Fibroblast of skin of scalp (primary cell): Measurements from ENCODE around the gene ADARB2.

ENCODE experiments used
- DNase-seq: peaks from one replicate; pipeline ENCODE4 v3.0.0-alpha.2; 2013

The ADARB2 gene

GRCh38 chr10:1735562-1735961 is 1.8 kb downstream of the ADARB2 start:
- DNase-seq = no peak

DNA sequence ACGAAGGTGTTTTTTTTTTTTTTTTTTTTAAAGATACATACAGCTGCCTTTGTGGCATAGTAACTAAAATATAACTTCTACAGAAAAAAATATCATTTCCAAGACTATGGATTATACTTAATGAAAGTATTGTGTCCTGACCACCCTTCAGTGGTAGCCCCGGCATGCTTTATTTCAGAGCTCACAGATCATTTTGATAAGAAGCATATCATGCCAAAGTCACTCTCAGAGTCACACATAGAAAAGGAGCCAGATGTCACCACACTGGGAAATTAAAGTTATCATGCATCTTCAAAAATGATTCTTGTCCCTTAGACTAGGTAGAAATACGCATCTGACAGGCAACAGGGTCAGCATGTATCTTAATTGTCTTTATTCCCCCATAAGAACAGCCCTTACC is 3.0 kb downstream of the ADARB2 start:
- no peak for DNase-seq

- DNase-seq = no peak
These were observed 3.6 kb downstream of the ADARB2 start for GRCh38 chr10:1733720-1734119.

DNA sequence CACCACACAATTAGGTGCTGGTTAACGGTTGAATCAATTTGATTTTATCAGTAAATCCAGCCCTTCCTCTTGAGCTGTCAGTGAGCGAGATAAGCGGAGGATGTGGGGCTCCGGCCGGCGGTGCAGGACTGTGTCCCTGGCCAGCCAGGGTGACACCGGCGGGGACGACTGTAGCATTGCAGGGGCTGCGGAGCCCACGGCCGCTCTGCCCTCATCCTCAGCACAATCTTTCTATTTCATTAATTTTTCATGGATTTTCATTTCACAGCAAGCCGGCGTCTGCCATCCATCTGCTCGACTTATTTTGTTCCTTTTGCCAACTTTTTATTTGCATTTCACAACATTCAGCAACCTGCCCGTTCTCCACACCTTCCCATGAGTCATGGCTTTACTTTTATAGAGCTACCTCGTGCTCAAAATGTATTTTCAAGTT is 4.7 kb downstream of the ADARB2 start:
- no peak for DNase-seq

GRCh38 chr10:1731592-1731991 is 5.7 kb downstream of the ADARB2 start:
- DNase-seq = no peak

- no peak for DNase-seq
These were observed 7.6 kb downstream of the ADARB2 start for GRCh38 chr10:1729751-1730150.

DNA sequence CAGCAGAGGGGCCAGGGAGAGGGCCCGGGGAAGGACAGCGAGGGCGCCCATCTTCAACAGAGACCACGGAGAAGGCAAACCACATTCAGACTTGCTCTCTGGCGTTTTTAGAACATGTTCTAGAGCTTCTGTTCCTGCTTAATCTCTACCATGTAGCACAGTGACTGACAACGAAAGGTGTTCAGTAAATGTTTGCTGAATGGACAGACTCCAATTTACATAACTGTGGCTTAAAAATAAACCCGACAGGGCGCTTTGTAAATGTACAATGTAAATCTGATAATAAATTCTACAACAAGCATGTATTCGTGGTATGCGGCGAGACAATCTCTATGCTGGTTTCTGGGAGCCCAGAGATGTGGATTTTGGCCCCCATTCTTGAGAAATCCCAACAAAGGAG is 10.5 kb downstream of the ADARB2 start:
- no peak for DNase-seq

- DNase-seq = no peak
These were observed 12.3 kb downstream of the ADARB2 start for GRCh38 chr10:1724921-1725488.

DNA sequence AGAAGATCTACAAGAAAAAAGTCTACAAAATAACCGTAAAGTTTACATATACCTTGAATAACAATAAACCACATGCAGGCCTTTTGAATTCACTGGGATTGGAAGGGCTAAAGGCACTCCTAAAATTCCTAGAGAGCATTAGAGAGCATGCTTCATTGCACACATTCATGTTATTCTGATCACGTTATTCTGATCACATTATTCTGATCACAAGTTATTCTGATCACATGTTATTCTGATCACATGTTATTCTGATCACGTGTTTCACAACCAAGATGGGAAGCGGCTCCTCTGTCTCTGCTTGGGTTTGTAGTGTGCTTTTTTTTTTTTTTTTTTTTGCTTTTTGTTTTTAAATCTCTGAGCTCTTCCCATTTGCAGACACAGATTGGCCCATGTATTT is 20.5 kb downstream of the ADARB2 start:
- DNase-seq = no peak

- no peak for DNase-seq
These were observed 21.5 kb downstream of the ADARB2 start for GRCh38 chr10:1715821-1716220.

- no peak for DNase-seq
These were observed 24.2 kb downstream of the ADARB2 start for GRCh38 chr10:1712944-1713671.

DNA sequence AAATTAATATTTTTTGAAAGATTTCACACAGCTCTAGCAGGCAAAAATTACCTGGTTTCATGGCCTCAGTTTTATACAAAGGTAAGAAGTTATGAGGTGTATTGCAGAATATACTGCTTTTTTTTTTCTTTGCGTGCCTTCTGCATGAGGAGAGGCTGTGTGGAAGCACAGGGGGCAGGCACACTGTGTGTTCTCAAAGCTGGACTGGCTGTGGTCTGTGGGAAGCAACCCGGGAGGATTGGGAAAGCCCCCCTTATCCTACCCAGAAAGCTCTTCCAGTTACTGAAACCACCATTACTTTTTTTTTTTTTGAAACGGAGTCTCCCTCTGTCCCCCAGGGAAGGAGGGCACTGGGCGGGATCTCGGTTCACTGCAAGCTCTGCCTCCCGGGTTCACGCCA is 25.0 kb downstream of the ADARB2 start:
- no peak for DNase-seq

DNA sequence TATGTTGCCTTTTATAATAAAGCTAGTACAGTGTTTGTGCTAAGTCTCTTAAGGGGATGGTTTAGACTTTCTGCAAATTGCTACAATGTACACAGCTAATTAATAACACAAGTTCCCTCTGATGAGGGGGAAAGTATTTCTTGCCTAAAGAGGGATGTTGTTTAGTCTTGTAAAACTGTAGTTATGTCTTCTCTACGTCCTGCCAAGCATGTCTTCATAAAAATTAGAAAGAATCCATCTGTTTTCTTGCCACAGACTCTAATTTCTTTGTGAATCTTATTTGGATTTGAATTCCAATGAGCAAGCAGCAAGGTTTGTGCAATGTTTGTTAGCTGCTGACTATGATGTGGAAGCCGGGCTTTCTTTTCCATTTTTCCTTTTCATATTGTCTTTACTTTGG is 28.2 kb downstream of the ADARB2 start:
- no peak for DNase-seq

- no peak for DNase-seq
These were observed 28.6 kb downstream of the ADARB2 start for GRCh38 chr10:1708746-1709145.

DNA sequence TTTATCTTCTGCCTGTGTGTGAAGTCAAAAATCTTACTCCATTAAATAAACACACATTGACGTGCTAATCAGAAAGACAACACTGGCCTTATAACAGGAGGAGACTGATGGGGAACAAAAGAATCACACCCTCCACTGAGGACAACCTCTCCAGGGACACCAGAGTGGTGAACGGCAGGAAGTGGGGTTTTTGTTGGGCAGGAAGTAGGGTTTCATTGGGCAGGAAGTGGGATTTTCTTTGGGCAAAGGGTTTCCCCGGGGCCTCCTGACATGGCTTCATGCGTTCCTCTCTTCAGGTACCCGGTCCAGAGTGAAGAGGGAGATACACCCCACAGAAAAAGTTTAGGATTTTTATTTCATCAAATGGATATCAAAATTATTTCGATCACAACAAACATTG is 30.6 kb downstream of the ADARB2 start:
- no peak for DNase-seq

DNA sequence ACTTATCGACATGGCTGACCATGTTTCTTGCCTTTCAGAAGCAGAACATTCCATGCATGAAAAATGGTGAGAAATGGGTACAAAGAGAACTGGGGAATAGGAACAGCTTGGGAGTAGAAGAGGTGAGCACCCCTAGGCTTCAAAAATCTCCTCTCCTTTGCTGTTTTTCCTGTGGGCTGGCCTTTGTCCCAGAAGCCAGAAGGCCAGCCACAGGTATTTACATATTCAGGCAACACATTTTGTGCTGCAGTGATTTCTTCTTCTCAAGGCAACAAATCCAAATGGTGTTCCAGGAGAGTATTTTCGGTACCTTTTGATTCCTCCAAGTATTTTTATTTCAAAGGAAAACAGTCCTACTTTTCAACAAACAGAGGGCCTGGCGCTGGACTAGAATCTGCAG is 31.1 kb downstream of the ADARB2 start:
- DNase-seq = no peak

DNA sequence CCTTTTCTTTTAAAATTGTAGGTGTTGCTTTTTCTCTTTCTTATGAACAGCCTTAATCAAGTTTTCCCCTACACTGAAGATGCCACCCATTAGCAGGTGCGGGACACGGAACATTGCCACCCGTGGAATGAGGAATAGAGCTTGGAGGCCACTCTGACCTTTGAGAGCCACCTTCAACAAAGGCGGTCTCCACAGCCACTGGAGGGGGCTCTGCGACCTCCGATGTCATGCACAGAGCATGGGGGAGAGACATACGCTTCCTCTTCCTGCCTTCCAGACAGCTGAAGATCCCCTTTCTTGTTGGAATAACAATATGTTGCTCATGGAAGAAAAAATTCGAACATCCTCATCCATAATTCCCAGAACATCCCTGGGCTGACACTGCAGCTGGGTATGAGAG is 39.1 kb downstream of the ADARB2 start:
- DNase-seq = no peak

GRCh38 chr10:1696106-1696505 is 41.2 kb downstream of the ADARB2 start:
- DNase-seq = no peak

GRCh38 chr10:1690086-1690485 is 47.2 kb downstream of the ADARB2 start:
- no peak for DNase-seq

DNA sequence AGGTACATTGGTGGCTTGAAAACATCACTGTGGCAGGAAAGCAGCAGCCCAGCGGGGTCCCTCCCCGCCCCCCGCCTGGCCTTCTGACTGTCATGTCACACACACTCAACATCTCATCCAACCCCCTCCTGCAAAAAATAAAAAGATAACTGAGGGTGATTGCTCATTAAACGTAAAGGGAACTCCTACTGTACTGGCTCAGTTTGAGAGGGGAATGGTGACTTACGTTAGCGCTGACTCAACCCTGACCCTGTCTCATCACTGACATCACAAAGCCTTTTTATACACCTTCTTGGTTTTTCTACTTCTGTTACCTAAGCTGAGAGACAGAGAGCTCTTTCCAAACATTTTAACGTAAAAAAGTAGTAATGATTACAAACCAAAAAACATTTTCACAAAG is 48.8 kb downstream of the ADARB2 start:
- no peak for DNase-seq

GRCh38 chr10:1687623-1688150 is 49.6 kb downstream of the ADARB2 start:
- DNase-seq = no peak

GRCh38 chr10:1687190-1687589 is 50.1 kb downstream of the ADARB2 start:
- no peak for DNase-seq

GRCh38 chr10:1686491-1686749 is 50.9 kb downstream of the ADARB2 start:
- no peak for DNase-seq

GRCh38 chr10:1685699-1686490 is 51.4 kb downstream of the ADARB2 start:
- DNase-seq = no peak
